GM18498 (cell line): ENCODE data around the gene TRAPPC4.
"Not testable (repeated sequence)": the region's sequence is repeated elsewhere in the genome, so short reads cannot be mapped to it uniquely, and the experiment has no call there.

Experiments used
- ATAC-seq: cut with Tn5 transposase; IDR thresholded peaks from one replicate; pipeline ENCODE4 v1.9.1; 2021; ENCODE audit warnings: mild to moderate bottlenecking, moderate library complexity; ENCODE audit not compliant: unreplicated experiment

The TRAPPC4 gene, protein sequence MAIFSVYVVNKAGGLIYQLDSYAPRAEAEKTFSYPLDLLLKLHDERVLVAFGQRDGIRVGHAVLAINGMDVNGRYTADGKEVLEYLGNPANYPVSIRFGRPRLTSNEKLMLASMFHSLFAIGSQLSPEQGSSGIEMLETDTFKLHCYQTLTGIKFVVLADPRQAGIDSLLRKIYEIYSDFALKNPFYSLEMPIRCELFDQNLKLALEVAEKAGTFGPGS

GRCh38 chr11:119018074-119018938 lies at the start of gene TRAPPC4, which contains the start of gene RPS25:
Gene TRAPPC4, plus strand, starts transcription at chr11:119018766. Its CDS starts 30 bp downstream, at chr11:119018796.
Gene RPS25, minus strand, starts transcription at chr11:119018343. Its CDS starts 59 bp downstream, at chr11:119018284.
- peak; percentile 84 for ATAC-seq

- ATAC-seq, result not testable (repeated sequence)
Observed at GRCh38 chr11:118969508-118969907, 49.1 kb upstream of the TRAPPC4 start.

DNA sequence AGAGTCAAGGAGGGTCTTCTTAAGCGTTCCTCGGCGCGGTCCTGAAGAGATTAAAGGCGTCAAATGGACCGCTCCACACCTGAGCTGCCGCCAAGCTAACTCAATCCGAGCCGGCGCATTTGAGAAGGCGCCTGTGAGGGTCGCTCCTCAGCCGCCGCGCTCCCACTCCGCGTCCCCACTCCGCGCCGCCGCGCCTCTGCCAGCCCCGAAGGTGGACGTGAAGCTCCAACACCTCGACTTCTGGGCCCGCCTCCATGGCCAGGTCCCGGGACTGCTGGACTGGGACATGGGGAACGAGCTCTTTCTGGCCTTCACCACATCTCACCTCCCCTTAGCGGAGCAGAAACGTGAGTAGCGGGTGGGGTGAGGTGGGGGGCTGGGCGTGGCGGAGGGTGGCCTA lies 46.9 kb upstream of the TRAPPC4 start, which contains the start of gene FOXR1:
Gene FOXR1, plus strand, starts transcription at position 116 of the 400 bp plus-strand sequence. Its CDS starts 171 bp downstream, at position 287.
- ATAC-seq, result no peak

- no peak for ATAC-seq
Observed at GRCh38 chr11:118973985-118974384, 44.6 kb upstream of the TRAPPC4 start.

- no peak for ATAC-seq
Observed at GRCh38 chr11:118975771-118976709, 42.5 kb upstream of the TRAPPC4 start.

DNA sequence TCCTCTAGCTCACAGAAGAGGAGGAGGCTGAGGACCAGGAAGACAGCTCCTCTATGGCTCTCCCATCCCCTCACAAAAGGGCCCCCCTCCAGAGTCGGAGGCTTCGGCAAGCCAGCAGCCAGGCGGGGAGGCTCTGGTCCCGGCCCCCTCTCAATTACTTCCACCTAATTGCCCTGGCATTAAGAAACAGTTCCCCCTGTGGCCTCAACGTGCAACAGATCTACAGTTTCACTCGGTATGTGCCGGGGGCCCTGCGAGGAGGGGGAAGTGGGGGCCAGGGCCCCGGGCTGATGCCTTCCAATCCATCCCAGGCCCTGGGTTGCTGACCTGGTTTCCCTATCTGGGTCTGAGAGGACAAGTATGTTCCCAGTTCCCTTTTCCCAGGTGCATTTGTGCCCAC lies 39.1 kb upstream of the TRAPPC4 start:
- no peak for ATAC-seq

DNA sequence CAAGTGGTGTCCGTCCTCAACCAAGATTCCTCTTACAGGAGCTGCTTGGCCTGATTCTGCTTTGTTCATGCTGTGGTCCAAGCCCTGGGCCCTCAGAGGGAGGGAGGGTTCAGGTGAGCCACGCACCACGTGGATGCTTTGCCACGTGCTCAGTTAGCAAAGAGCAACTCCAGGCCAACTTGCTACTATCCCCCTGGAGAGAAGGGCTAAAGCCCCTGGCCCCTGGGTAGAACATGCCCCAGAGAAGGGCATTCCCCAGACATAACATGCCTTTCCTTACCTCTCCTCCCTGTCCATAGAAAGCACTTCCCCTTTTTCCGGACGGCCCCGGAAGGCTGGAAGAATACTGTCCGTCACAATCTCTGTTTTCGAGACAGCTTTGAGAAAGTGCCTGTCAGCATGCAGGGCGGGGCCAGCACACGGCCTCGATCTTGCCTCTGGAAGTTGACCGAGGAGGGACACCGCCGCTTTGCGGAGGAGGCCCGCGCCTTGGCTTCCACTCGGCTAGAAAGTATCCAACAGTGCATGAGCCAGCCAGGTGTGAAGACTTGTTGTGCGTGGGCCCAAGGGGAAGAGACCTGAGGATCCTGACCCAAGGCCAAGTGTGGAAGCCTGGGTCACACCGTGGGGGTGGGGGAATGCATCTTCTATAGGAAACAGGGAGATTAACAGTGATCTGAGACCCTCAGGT lies 38.2 kb upstream of the TRAPPC4 start:
- no peak for ATAC-seq

DNA sequence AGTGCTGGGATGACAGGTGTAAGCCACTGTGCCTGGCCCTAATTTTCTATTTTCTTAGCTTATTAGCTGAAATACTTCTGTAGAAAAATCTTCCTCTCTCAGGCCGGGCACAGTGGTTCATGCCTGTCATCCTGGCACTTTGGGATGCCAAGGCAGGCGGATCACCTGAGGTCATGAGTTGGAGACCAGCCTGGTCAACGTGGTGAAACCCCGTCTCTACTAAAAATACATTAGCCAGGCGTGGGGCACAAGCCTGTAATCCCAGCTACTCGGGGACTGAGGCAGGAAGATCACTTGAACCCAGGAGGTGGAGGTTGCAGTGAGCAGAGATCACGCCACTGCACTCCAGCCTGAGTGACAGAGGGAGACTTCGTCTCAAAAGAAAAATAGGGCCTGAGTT lies 34.2 kb upstream of the TRAPPC4 start:
- not testable (repeated sequence) for ATAC-seq

DNA sequence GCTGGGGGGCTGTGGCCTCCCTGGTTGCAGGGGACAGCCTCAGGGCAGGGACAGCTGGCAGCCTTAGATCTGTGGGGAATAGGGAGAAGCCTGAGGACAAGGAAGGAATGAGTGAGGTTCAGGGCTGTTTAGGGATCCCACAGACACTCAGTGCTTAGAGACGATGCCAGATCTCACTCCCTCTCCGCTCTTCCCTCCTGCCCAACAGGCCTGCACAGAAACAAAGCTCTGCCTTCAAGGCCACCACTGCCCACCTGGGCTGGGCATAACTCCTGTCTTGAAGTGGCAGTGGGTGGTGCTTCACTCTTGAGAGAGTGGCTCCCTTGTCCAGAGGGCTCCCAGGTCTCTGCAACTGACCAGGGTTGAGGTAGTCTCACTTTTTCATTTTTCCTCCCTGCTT lies 33.7 kb upstream of the TRAPPC4 start:
- no peak for ATAC-seq

DNA sequence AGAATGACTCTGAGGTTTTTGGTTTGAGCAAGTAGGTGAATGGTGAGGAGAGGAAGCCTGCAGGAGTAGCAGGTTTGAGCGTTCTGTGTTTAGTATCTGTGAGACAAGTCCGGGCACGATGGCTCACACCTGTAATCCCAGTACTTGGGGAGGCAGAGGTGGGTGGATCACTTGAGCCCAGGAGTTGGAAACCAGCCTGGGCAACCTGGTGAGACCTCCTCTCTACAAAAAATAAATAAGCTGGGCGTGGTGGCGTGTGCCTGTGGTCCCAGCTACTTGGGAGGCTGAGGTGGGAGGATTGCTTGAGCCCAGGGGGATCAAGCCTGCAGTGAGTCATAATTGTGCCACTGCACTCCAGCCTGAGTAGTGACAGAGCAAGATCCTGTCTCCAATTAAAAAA lies 30.3 kb upstream of the TRAPPC4 start:
- ATAC-seq, result no peak

DNA sequence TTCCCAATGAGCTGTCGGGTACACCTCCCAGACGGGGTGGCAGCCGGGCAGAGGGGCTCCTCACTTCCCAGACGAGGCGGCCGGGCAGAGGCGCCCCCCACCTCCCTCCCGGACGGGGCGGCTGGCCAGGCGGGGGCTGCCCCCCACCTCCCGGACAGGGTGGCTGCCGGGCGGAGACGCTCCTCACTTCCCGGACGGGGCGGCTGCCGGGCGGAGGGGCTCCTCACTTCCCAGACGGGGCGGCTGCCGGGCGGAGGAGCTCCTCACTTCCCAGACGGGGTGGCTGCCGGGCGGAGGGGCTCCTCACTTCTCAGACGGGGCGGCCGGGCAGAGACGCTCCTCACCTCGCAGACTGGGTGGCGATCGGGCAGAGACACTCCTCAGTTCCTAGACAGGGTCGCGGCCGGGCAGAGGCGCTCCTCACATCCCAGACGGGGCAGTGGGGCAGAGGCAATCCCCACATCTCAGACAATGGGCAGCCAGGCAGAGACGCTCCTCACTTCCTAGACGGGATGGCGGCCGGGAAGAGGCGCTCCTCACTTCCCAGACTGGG lies 27.0 kb upstream of the TRAPPC4 start:
- not testable (repeated sequence) for ATAC-seq

DNA sequence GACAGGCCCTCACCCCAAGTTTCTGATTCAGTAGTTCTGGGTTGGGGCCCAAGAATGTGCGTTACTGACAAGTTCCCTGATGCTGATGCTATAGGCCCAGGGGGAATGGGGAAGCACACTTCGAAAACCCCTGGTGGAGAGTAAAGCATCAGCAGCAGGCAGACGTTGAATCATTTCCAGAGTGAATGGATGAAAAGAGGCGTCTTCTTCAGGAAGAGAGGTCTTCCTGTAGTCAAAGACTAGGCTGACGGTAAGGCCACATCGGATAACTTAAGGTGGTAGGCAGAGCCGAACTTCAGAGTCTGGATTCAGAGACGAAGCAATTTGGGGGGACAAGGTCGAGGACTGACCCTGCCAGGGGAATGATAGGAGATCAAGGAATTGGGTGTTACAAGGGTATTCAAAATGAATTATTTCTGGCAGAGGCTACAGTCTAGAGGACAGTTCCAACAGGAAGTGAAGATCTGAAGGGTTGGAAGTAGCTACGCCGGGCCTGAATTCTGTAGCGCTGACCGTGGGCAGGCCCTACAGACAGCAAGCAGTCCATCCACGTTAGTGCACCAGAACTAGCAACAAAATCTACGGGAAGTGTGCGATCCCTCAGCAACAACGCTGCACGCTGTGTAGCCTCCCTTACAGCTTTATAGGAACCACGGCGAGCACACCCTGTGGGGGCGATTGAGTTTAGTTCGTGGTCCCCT lies 21.5 kb upstream of the TRAPPC4 start:
- peak; percentile 2 for ATAC-seq

GRCh38 chr11:118997627-118998387 lies 20.8 kb upstream of the TRAPPC4 start, which contains the start of gene CENATAC:
Gene CENATAC, plus strand, starts transcription at chr11:118998138. Its CDS starts 60 bp downstream, at chr11:118998198.
- ATAC-seq, result peak; percentile 92

DNA sequence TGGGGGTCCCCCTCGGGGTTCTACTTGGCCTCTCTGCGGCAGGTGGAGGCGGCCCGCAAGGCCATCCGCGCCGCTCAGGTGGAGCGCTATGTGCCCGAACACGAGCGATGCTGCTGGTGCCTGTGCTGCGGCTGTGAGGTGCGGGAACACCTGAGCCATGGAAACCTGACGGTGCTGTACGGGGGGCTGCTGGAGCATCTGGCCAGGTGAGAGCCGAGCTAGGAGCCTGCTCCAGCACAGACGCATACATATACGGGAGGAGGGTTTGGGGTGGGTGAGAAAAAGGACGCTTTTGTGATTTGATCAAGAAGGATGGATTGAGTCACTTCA lies 20.2 kb upstream of the TRAPPC4 start:
- ATAC-seq, result no peak

DNA sequence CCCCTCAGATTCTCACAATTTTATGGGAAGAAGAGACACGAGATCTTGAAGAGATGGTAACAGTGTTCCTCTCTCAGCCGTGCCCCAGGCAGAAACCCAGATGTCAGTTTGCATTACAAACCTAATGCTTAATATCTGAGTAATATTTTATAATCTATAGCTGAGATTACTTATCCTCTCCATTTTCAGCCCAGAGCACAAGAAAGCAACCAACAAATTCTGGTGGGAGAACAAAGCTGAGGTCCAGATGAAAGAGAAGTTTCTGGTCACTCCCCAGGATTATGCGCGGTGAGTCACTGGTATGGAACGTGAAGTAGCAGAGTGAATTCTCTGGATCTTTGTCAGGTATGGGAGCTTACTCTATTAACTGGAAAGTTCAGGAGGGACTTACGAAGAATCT lies 19.7 kb upstream of the TRAPPC4 start:
- ATAC-seq, result no peak

GRCh38 chr11:119000906-119001305 lies 17.7 kb upstream of the TRAPPC4 start:
- no peak for ATAC-seq

- no peak for ATAC-seq
Observed at GRCh38 chr11:119006656-119007055, 11.9 kb upstream of the TRAPPC4 start.

GRCh38 chr11:119011476-119012053 lies 7.0 kb upstream of the TRAPPC4 start:
- no peak for ATAC-seq
